ENCODE results near the gene PLAA. TPM values are rescaled to one million over a fixed set of nuclear protein-coding genes. Genes with fewer than 3 reads are reported as not detected.
"Not testable (repeated sequence)": the region's sequence is repeated elsewhere in the genome, so short reads cannot be mapped to it uniquely, and the experiment has no call there.

The PLAA gene
- total RNA-seq, 6 experiments from 2014 or later, result 33.4 to 37.9 (median 36.7) TPM

DNA sequence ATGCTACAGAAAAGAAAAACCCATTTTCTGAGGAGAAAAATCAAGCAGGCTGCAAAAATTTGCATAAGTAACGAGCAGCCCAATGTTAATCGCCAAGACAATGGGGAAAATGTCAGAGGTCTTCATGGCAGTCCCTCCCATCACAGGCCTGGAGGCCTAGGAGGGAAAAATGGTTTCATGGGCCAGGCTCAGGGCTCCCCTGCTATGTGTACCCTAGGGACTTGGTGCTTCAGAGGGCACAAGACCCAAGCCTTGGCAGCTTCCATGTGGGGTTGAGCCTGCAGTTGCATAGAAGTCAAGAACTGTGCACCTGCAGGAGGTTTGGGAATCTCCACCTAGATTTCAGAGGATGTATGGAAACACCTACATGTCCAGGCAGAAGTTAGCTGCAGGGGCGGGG lies 64.9 kb downstream of the PLAA start:
- H3K4me1 Mint-ChIP-seq (ENCODE audit: low read depth), result no peaks in the 10 kb centered on the region
- H3K9me3 Mint-ChIP-seq, result peaks cover 21% of the 10 kb centered on the region
- TF ChIP-seq, protein P1, sequence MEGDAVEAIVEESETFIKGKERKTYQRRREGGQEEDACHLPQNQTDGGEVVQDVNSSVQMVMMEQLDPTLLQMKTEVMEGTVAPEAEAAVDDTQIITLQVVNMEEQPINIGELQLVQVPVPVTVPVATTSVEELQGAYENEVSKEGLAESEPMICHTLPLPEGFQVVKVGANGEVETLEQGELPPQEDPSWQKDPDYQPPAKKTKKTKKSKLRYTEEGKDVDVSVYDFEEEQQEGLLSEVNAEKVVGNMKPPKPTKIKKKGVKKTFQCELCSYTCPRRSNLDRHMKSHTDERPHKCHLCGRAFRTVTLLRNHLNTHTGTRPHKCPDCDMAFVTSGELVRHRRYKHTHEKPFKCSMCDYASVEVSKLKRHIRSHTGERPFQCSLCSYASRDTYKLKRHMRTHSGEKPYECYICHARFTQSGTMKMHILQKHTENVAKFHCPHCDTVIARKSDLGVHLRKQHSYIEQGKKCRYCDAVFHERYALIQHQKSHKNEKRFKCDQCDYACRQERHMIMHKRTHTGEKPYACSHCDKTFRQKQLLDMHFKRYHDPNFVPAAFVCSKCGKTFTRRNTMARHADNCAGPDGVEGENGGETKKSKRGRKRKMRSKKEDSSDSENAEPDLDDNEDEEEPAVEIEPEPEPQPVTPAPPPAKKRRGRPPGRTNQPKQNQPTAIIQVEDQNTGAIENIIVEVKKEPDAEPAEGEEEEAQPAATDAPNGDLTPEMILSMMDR (IDR thresholded peaks at IDR 0.05), result no peak
- peaks cover 33% of the 10 kb centered on the region for H3K36me3 Mint-ChIP-seq (ENCODE audit: low read depth)
- no peak overlapping the region for H3K4me3 Mint-ChIP-seq
- no peak for DNase-seq
- H3K27ac Mint-ChIP-seq, result no peak overlapping the region
- H3K27me3 Mint-ChIP-seq (ENCODE audit: insufficient read depth), result no peaks in the 10 kb centered on the region

DNA sequence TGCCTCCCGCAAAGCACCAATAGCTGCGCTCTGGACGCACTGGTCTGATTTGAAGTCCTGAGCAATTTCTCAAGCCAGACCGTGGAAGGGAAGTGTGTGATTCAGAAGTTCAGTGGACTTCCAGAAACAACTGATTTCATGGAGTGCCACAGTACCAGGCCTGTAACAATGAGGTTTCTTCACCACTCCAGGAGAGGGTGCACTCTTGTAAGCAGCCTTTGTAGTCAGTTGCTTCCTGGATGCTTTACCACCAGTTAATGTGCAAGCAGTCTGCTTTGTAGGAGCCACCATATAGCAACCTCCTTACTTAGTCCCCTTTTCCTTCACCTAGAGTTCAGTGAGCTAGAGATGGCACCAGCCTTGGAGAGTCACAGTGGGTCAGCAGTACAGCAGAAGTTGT lies 66.8 kb downstream of the PLAA start:
- Mint-ChIP-seq H3K4me3 (no peak overlapping the region), H3K27me3 (ENCODE audit: insufficient read depth) (no peaks in the 10 kb centered on the region), H3K27ac (no peak overlapping the region), H3K4me1 (ENCODE audit: low read depth) (no peaks in the 10 kb centered on the region; the same call in 1 of the 2 replicates), H3K9me3 (peaks cover 21% of the 10 kb centered on the region), H3K36me3 (ENCODE audit: low read depth) (peaks cover 33% of the 10 kb centered on the region)
- TF ChIP-seq, protein P1 (IDR thresholded peaks at IDR 0.05), result no peak
- no peak for DNase-seq

DNA sequence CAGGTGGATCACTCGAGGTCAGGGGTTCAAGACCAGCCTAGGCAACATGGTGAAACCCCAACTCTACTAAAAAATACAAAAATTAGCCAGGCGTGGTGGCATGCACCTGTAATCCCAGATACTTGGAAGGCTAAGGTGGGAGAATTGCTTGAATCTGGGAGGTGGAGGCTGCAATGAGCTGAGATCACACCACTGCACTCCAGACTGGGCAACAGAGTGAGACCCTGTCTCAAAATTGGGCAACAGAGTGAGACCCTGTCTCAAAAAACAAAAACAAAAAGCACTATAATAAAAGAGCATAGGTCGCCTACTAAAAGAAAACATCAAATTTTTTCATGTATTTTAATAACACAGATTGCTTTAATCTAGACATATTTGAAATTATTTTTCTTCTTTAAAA lies 71.9 kb downstream of the PLAA start:
- H3K4me3 Mint-ChIP-seq; DNase-seq; H3K27ac Mint-ChIP-seq; H3K9me3 Mint-ChIP-seq; H3K4me1 Mint-ChIP-seq (ENCODE audit: low read depth); H3K27me3 Mint-ChIP-seq (ENCODE audit: insufficient read depth); H3K36me3 Mint-ChIP-seq (ENCODE audit: low read depth): not testable (repeated sequence)

DNA sequence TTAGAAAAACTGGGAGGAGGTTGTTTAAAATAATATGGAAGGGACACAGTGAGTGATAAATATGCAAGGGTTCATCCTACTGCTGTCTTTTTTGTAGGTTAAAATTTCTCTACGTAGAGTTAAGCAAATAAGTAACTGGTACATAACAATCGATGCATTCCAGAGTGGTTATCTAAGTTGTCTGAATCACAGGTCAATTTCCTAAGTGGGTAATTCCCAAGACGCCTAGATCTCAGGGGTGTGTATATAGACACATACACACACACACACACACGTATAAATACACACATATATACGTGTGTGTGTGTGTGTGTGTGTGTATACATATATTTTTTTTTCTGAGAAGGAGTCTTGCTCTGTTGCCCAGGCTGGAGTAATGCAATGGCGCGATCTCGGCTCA lies 76.8 kb downstream of the PLAA start:
- no peak overlapping the region for H3K4me3 Mint-ChIP-seq
- H3K36me3 Mint-ChIP-seq (ENCODE audit: low read depth), result no peaks in the 10 kb centered on the region
- DNase-seq, result no peak
- TF ChIP-seq, protein P1 (IDR thresholded peaks at IDR 0.05), result no peak
- H3K27ac Mint-ChIP-seq, result no peak overlapping the region
- H3K9me3 Mint-ChIP-seq, result no peaks in the 10 kb centered on the region
- H3K4me1 Mint-ChIP-seq (ENCODE audit: low read depth), result no peaks in the 10 kb centered on the region
- no peaks in the 10 kb centered on the region for H3K27me3 Mint-ChIP-seq (ENCODE audit: insufficient read depth)

DNA sequence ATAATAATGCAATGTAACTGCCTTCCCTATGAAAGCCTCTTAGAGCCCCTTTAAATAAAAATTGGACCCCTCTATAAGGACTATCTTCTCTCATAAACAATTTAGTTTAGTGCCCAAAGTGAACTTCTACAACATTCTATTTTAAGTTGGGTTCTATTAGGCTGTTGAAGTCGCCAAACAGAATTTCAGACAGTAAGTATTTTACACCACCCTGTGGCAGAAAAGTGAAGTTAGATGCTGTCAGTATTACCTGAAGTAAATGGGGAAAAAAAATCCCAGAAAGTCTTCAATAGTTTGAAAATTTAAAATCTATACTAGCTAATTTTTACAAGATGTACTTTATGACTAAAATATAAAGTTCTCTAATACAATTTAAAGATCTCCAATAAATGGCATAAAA lies 84.0 kb downstream of the PLAA start:
- Mint-ChIP-seq H3K27ac (no peak overlapping the region), H3K4me3 (no peak overlapping the region), H3K36me3 (ENCODE audit: low read depth) (peaks cover 5% of the 10 kb centered on the region; the same call in 1 of the 2 replicates), H3K27me3 (ENCODE audit: insufficient read depth) (no peaks in the 10 kb centered on the region), H3K9me3 (no peaks in the 10 kb centered on the region), H3K4me1 (ENCODE audit: low read depth) (no peaks in the 10 kb centered on the region)
- TF ChIP-seq, protein P1 (IDR thresholded peaks at IDR 0.05), result peak; percentile 74
- peak; percentile 19 for DNase-seq

DNA sequence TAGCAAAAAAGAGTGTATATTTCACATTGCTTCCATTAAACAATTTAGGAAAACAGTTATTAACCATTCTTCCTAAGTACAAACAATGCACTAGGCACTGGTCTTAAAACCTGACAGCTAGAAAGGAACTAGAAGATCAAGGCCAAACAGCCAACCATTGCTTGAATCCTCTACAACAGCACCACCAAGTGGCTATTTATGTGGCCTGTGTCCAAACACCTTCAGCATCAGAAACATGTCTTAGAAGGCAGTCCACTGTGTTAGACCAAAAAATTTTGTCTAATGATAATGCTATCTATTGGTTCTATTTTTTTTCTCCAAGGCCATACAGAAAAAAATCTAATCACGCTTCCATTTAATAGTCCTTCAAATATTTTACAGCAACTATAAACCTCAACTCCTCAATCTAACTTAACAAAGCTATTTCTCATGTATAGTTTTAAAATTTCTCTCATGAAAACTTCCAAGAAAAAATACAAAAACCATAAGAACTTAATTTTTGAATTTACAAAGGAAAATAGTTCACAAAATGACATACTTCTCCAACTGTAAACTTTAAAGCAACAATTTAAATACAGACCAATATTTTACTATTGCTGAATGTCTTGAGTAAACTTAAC lies 90.5 kb downstream of the PLAA start:
- no peaks in the 10 kb centered on the region for H3K27me3 Mint-ChIP-seq (ENCODE audit: insufficient read depth)
- H3K9me3 Mint-ChIP-seq, result no peaks in the 10 kb centered on the region
- H3K4me3 Mint-ChIP-seq, result no peak overlapping the region
- H3K4me1 Mint-ChIP-seq (ENCODE audit: low read depth), result no peaks in the 10 kb centered on the region
- H3K27ac Mint-ChIP-seq, result no peak overlapping the region
- DNase-seq, result peak; percentile 43
- TF ChIP-seq, protein P1 (IDR thresholded peaks at IDR 0.05), result peak; percentile 79
- H3K36me3 Mint-ChIP-seq (ENCODE audit: low read depth), result peaks cover 5% of the 10 kb centered on the region; the same call in 1 of the 2 replicates

Other genes starting within 250 kb of the PLAA start
- 10 to 100 TPM; 12.1 to 15.3 (median 13.7) TPM for gene CAAP1, start 54.4 kb downstream of the PLAA start, total RNA-seq (2021; fragmentation: NEBNext Ultra II Directional; extraction: Animal tissue kit (Norgen Biotek cat#: 25700))
- gene IFT74, start 9.2 kb upstream of the PLAA start, total RNA-seq (2021; fragmentation: NEBNext Ultra II Directional; extraction: Animal tissue kit (Norgen Biotek cat#: 25700)), result 10 to 100 TPM; 12.1 to 15.7 (median 12.8) TPM
- gene LRRC19, start 58.4 kb upstream of the PLAA start, total RNA-seq (2021; fragmentation: NEBNext Ultra II Directional; extraction: Animal tissue kit (Norgen Biotek cat#: 25700)), result not detected
- 1 to 10 TPM; 2.0 to 10.0 (median 8.5) TPM for gene TEK, start 162.0 kb upstream of the PLAA start, total RNA-seq (2021; fragmentation: NEBNext Ultra II Directional; extraction: Animal tissue kit (Norgen Biotek cat#: 25700))

Data from HFFc6 (cell line).